CD4-positive, alpha-beta T cell treated with Interleukin-17A for 4 hours (primary cell): ENCODE data around the gene NEK9.

Source experiments
- DNase-seq: peaks from one replicate; pipeline ENCODE4 v3.0.0-alpha.2; 2020; ENCODE audit warnings: mixed read lengths

The NEK9 gene

DNA sequence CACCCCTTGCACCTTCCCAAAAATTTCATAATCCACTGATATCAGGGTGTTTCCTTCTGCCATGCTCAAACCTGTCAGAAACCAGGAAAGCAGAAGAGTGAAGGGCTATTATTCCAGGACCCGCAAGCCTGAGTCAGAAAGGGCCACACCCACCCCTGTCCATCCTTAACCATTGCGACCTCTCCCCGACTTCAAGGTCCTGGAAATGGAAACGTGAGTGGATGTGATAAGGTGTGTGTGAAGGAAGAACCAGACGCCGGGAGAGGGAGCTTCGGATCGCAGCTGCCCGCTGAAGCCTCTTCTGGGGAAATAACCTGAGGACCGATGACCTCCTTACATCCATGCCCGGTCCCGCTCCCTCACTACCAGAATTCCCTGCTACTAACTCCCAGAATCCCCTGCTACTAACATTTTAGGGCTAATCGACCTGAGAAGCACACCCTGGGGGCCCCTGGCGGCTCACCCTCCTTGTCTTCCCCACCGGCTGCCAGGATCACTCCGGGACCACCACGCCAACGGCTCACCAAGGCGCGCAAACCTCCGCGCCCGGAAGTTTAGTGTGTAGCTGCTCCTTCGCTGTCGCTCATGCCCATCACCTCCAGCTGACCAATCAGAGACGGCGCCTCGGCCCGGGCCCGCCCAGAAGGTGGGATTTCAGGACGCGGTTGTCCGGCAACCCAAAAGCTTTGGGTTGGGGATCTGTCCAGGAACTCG, 63.2 kb downstream of the NEK9 start, which contains the start of gene ACYP1:
Gene ACYP1 (minus strand): TSS at position 534 of the 714 bp plus-strand sequence. CDS start 471 bp downstream, at position 63.
- peak; percentile 91 for DNase-seq

DNA sequence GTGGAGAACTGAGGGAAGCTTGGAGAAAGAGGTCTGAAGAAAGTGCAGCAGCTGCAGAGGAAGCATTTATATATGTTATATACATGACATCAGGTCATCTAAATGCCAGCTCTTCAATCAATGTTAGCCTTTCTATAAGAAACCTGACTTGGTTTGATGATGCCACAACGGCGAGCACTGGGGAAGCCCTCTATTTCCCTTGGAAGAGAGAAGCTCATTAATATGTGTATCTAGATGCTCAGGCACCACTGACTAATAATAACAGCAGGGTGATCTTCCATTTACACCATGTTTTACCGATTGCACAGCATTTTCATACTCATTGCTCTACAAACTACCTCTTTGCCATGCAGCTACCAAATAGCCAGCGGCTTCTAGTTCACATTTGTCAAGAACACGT, 63.8 kb downstream of the NEK9 start:
- DNase-seq = no peak

DNA sequence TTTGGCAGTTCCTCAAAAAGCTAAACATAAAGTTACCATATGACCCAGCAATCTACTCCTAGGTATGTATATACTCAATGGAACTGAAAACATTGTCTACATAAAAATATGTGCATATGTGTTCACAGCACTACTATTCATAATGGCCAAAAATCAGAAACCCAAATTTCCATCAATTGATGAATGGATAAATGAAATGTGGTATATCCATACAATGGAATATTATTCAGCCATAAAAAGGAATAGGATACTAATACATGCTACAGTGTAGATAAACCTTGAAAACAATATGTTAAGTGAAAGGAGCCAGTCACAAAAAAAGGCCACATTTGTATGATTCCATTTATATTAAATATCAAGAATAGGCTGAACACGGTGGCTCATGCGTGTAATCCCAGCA, 66.4 kb downstream of the NEK9 start:
- no peak for DNase-seq

DNA sequence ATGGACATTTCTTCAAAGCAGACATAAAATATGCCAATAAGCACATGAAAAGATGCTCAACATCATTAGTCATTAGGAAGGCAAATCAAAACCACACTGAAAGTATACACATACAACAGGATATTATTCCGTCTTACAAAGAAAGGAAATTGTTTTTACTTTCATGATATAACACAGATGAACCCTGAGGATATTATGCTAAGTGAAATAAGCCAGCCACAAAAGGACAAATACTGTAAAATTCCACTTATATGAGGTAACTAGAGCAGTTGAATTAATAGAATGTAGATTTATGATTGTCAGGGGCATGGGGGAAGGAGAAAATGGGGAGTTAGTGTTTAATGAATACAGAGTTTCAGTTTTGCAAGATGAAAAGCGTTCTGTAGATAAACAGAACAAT, 67.2 kb downstream of the NEK9 start:
- DNase-seq = no peak

DNA sequence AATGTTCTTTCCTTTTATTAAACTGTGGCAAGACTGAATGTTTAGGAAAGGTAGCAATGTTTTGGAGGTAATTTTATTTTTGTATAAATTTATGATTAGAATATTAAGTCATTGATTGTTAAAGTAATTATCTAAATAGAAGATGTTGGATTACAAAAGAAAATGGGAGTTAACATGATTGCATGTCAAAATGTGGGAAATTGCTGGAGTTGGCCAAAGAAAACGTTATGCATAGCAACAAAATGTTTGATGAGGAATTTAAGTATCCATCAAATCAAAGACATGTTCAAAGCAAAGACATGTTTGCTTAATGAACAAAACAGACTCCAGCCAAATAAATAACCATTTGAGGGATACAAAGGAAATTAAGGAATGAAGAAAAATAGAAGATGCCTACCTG, 72.4 kb downstream of the NEK9 start:
- DNase-seq = no peak

DNA sequence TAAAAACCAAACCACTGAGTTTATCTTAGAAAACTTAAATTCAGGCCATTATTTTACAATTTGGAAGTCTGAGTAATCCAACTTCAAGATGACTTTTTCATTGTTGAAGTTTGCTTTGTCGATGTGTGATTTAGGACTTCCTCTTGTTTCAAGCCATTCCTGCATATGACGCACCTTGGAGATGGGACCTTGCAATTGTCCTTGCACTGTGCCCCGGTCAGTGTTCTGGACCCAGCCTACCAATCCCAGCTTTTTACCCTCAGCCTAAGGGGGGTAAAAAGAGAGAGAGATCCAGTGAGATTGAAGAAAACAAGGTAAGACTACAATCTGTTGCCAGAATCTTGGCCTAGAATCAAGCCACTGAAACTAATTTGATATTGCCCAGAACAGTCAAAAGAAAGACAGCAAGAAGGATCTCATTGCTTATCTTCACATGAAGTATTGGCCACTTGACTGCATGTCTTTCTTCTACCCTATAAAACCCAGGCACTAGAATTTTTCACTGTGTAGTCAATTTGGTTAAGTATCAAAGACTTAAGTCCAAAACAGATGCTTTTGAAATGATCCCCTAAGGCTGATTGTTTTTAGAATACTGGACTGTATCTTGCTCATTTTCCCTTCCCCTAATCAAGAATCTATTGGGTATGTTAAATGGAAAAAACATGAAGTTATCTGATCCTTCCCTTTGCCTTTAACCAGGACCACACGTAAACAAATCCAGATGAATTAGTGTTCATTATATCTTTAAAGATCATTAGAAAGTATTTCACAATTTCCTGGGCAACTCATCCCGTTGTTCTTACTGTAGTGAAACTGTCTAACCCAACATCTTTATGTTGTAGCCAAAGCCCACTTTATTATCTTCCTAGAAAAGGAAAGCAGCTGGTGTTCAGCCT, 73.2 kb downstream of the NEK9 start:
- DNase-seq = no peak

DNA sequence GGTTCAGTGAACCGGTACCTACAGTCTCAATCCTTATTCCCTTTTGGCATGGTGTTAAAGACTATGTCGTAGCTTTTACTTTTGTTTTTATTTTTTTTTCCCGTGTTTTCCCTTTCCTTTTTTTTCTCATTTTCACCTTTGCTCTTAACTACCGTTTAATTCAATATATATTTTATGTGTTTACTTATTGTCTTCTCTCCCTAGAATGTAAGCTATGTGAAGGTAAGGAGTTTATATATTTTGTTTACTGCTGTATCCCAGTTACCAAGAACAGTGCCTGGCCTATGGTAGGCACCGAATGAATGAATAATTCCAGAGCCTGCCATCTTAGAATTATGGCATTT, 75.3 kb downstream of the NEK9 start:
- DNase-seq = no peak

DNA sequence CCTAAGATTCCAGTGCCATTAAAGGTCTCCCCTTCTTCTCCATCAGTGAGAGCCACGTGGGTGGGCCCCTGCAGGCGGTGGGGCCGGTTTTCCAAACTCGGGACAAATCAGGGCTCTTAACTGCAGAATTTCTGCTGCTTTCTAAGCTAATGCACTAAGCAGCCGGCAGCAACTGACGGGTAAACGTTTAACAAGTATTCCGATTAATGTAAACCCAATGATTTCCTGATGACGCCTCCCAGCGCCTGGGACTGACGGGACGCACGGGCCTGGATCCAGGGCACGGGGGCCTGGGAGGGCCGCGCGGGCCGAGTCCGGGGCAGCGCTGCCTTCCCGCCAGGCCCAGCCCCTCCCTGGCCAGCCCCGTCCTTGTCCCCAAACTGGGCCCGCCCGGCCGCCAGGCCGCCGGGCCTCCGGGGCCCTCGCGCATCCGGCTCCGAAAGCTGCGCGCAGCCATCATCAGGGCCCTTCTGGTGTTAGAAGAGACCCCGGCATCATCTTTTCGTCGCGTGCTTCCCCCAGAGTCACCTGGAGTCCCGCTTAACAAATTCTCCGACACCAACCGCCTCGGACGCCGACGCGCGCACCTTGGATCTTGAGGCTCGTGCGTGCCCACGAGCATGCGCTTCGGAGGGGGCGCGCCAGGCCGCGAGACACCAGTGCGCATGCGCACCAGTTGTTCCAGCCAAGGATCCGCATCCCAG, 75.8 kb downstream of the NEK9 start, which contains the start of gene MLH3:
Gene MLH3 (minus strand): TSS at position 616 of the 704 bp plus-strand sequence. CDS start 1,812 bp downstream, outside the sequence.
- DNase-seq = peak; percentile 88

DNA sequence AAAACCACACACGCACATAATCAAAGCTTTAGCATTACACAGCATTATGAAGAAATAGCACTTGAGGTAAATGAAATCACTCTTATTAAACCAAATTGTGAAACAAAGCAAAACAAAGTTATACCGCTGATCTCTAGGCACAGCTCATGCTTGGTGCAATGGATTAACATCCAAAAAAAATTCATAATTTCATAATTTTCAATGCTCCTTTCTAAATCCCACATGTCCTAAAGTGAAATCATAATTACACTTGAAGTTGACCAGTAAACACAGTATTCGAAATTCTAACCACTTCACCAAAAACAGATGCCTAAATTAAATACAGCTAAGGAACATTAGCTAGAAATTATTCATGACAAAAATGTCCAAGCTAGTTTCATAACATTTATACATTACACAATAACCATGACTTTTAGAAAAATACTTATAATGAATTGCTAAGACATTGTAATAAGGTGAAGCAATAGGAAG, 77.1 kb downstream of the NEK9 start:
- no peak for DNase-seq

DNA sequence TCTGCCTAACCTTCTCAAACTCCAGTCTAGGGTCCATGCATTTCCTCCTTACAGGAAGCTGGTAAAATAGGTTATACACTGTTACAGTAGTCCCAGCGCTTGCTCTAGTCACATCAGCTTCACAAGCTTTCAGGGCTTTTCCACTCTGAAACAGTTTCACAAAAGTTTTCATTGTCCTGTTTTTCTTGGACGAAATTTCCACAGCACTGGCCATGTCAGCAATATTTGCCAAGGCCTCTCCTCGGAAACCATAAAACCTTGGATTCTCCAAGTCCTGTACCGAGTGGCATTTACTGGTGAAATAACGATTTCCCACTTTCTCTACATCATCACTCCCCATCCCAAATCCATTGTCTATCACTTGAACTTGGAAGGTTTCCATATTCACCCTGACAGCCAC, 77.7 kb downstream of the NEK9 start:
- no peak for DNase-seq

DNA sequence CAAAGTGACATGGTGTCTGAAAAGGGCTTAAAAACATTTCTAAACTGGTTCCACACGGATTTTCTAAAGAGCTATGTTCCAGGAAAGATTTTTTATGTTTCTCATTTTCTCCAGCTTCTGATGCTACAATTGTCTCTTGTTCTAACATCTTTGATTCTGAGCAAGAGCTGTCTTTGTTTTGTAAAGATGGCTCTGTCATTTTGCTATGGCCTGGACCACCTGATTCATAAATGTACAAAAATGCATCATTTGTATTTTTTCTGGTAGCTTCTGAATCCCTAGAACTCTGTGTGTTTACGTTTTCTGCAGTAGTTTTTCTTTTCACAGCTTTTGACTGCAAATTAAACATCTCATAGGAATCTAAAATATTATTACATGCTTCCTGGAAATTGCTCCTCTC, 78.7 kb downstream of the NEK9 start:
- DNase-seq = no peak

DNA sequence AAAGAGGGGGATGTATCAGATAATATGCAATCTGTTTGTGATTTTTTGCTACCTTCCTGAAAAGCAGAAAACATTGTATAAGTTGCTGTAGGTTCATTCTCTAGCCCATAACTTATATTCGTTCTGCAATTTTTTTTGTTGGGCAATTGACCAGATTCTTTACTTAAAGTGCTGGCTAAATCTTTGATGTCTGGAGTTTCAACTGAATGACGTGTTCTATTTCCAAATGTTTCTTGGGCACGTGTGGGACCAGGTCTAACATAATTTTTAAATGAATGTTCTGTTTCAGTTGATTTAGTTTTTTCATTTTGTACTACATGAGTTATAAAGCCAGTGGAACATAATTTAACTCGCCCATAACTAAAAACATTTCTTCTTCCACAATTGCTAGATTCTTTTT, 79.3 kb downstream of the NEK9 start:
- DNase-seq = no peak

DNA sequence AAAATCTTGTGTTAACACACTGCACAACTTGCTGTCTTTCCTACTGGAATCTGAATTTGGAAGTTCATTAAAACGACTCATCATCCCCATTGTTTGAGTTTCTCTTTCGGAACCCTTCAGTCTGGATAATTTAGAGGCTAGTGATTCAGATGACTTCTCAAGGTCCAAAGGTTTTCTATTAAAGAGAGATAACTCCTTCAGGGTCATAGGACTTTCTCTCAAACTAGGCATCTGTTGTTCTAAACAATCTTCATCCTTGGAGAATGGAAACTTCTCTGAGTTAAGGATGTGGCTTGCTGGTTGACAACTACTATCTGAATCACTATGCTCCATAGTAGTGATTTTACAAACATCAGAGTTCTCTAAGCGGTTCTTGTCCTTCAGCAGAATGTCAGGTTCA, 79.9 kb downstream of the NEK9 start:
- DNase-seq = no peak

DNA sequence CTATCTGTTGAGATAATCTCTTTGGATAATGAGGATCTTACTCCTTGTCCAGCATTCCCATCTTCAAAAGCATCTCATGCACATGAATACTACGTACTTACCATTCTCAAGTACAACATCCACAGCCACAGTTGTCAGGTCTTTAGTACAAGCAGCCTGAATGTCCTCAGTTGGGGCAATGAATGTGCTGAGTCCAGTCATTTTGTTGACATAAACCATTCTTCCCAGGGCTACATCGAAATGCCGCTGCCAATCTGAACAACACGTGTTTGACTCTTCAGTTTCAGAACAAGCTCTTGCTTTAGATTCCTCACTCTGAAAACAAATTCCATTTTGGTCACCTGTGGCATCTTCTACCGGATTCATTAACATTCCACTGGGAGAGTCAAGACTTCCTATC, 80.6 kb downstream of the NEK9 start:
- DNase-seq = no peak

DNA sequence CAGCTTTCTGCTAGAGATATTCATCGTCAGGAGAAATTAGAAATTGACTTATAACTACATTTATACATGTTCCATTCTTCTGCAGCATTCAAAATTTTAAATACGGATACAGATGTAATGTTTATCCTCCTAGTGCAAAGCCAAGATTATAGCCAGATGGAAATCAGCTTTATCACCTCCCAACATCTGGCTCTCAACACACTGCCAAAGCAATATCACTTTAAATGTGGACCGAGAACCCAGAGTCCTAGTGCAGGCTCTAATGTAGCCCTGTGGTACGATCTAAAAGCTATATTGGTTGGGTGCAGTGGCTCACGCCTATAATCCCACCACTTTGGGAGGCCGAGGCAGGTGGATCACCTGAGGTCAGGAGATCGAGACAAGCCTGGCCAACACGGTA, 82.1 kb downstream of the NEK9 start:
- no peak for DNase-seq

DNA sequence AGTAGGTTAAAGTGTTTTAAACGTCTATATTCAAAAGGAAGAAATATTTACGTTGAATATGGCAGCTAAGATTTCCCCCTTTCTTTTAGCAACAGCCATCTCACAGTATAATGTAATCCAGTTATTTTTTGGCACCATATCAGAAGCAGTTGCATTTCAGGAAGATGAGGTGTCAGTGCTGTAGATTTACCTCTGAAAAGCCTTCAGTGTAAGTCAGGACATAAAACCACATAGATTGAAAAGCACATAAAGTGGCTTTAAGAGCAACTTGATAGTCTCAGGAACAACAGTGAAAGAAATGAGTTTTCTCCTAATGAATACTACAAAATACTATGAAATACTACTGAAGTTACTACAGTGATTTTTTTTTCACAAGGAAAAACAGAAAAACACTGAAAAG, 82.5 kb downstream of the NEK9 start:
- DNase-seq = no peak

DNA sequence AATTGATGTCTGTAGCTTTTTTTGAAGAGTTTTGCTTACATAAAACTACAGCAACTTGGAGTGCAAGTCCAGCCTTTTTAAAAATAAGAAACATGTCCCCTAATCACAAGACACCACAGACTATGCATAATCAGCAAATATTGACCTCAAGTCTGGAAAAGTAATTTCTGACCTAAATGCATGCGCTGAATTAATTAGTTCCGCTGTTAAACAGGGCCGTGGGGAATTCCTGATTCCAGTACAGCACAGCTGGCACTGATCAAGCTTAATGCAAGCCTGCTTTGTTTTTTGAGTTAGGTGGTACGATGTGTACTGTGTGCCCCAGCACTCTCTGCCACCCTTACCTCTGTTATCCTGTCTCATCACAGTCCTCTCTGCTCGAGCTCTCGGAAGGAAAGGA, 84.8 kb downstream of the NEK9 start:
- DNase-seq = no peak

DNA sequence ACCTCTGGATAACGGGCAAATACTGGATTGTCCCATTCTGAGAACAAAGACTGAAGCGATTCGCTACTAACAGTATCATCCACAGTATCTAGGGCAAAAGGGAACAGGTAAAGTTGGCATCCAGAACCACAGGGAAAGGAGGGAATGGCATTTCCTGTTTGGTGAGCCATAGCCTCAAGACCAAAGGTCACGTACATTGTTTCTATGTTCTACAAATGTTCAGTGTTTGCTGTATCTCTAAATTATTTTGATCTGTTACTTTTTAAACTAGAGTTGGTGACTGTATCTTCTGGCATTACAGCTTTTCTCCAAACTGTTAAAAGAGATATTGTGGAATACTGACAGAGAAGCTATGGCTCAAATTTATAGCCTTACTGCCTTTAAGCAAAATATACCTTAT, 85.2 kb downstream of the NEK9 start:
- DNase-seq = no peak

DNA sequence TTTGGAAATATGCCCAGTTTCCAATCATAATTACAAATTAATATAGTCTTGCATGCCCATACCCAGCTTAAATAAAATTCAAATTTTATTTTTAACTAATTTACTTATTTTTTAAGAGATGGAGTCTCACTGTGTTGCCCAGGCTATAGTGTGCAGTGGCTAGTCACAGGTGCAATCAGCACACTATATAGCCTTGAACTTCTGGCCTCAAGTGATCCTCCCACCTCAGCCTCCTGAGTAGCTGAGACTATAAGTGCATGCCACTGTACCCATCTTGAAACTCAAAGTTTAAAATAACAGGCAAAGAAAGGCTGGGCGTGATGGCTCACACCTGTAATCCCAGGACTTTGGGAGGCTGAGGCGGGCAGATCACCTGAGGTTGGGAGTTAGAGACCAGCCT, 85.9 kb downstream of the NEK9 start:
- DNase-seq = no peak

DNA sequence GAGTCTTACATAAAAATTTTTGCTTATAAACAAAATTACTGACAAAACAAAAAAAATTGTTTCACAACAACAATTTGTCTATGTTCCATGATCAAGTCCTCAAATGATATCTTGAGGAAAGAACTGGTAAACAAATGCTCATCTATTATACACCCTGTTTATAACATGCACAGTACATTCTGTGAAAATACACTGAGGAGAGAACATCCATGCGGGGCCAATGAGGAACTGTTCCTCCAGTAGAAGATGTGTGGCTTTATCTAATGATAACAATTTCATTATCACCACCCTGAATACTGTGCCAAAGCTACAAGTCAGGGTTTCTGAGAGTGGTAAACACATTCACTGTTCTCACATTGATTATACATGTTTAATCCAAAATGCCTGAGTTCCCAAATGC, 86.3 kb downstream of the NEK9 start:
- DNase-seq = no peak

DNA sequence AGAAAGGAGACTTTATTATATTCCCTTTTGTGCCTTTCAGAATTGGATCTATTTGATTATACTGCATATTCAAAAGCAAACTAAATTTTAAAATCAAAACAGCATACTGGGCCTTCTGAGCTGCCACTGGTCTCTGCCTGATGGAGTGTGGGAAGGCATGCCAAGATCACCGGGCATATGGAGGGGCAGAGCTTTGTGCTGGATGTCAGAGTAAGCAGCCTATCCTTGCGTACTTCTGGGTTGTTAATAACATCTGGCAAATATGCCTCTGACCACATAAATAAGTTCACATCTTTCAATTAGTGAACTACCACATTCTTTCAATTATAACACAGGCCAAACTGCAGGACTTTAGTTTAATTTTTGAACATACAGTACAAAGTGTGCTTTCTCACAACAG, 93.9 kb downstream of the NEK9 start:
- no peak for DNase-seq

DNA sequence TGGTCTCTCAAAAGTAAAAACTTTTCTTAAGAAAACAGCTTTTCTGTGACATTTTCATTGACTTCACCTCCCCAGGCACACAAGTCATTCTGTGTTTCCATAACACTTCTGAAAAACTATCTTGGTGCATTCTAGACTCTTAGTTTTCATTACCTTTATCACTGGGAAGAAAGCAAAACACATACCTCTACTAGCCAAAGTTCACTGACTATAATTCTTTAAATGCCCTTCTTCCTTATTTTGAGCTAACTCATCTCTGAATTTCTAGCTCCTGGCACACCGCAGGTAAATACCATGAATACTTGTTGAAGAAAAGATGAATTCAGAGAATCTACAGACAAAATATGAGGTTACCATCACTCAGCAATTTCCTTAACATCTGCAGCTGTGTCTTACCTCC, 96.7 kb downstream of the NEK9 start:
- no peak for DNase-seq
